ENCODE results near the gene APOBEC3A. TPM values are rescaled to one million over a fixed set of nuclear protein-coding genes. Genes with fewer than 3 reads are reported as not detected.

The APOBEC3A gene
- total RNA-seq, 1 experiment from 2014 or later = not detected

DNA sequence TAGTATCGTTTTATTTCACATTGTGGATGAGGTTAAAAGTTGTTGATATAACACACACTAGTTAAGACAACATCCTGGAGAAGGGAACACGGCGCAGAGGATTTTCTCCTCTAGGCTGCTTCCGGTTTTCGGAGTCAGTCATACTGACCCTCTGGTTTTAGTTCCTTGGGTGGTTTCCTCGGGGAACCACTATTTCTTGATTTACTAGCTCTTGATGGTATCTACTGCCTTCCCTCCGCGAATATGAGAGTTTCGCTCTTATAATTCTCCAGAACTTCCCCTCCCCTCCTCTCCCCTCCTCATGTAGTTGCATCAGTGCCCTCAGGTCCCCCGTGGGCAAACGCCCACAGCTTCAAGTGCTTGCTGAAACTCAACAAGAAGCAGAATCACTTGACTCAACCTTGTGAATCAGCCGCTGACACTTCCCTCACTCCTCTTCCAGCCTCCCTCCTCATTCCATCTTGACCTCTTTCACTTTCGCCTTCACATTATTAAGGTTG is 15.9 kb upstream of the APOBEC3A start:
- no peak for ATAC-seq
- no peak for DNase-seq (ENCODE audit: low spot score)
- Mint-ChIP-seq H3K9me3 (no peaks in the 10 kb centered on the region), H3K36me3 (no peaks in the 10 kb centered on the region), H3K4me1 (peaks cover 15% of the 10 kb centered on the region), H3K4me3 (no peak overlapping the region), H3K27ac (no peak overlapping the region), H3K27me3 (ENCODE audit: low read depth) (peaks cover 10% of the 10 kb centered on the region)
- ChIA-PET CTCF (interaction anchor here (1.5 kb wide), 1 partner anchor 73 kb away, joined by 6 read pairs; no protein-coding TSS in a partner anchor), POLR2A (no interaction called here)
- TF ChIP-seq SMAD4 (CRISPR knock-in tag; IDR thresholded peaks at IDR 0.05) (no peak), JUN (CRISPR knock-in tag; IDR thresholded peaks at IDR 0.05) (no peak), ZNF396 (CRISPR knock-in tag; IDR thresholded peaks at IDR 0.05; ENCODE audit: borderline replicate concordance) (no peak), ZNF423 (CRISPR knock-in tag; IDR thresholded peaks at IDR 0.05) (no peak), ZNF317 (CRISPR knock-in tag; IDR thresholded peaks at IDR 0.05; ENCODE audit: borderline replicate concordance, low read depth) (no peak), TEAD4 (CRISPR knock-in tag; IDR thresholded peaks at IDR 0.05) (no peak), FOXK1 (CRISPR knock-in tag; IDR thresholded peaks at IDR 0.05) (no peak), NR2C2 (CRISPR knock-in tag; IDR thresholded peaks at IDR 0.05) (no peak)
- TF ChIP-seq, protein P1, sequence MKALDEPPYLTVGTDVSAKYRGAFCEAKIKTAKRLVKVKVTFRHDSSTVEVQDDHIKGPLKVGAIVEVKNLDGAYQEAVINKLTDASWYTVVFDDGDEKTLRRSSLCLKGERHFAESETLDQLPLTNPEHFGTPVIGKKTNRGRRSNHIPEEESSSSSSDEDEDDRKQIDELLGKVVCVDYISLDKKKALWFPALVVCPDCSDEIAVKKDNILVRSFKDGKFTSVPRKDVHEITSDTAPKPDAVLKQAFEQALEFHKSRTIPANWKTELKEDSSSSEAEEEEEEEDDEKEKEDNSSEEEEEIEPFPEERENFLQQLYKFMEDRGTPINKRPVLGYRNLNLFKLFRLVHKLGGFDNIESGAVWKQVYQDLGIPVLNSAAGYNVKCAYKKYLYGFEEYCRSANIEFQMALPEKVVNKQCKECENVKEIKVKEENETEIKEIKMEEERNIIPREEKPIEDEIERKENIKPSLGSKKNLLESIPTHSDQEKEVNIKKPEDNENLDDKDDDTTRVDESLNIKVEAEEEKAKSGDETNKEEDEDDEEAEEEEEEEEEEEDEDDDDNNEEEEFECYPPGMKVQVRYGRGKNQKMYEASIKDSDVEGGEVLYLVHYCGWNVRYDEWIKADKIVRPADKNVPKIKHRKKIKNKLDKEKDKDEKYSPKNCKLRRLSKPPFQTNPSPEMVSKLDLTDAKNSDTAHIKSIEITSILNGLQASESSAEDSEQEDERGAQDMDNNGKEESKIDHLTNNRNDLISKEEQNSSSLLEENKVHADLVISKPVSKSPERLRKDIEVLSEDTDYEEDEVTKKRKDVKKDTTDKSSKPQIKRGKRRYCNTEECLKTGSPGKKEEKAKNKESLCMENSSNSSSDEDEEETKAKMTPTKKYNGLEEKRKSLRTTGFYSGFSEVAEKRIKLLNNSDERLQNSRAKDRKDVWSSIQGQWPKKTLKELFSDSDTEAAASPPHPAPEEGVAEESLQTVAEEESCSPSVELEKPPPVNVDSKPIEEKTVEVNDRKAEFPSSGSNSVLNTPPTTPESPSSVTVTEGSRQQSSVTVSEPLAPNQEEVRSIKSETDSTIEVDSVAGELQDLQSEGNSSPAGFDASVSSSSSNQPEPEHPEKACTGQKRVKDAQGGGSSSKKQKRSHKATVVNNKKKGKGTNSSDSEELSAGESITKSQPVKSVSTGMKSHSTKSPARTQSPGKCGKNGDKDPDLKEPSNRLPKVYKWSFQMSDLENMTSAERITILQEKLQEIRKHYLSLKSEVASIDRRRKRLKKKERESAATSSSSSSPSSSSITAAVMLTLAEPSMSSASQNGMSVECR (CRISPR knock-in tag; IDR thresholded peaks at IDR 0.05; ENCODE audit: borderline replicate concordance) = no peak
- TF ChIP-seq, protein P2, sequence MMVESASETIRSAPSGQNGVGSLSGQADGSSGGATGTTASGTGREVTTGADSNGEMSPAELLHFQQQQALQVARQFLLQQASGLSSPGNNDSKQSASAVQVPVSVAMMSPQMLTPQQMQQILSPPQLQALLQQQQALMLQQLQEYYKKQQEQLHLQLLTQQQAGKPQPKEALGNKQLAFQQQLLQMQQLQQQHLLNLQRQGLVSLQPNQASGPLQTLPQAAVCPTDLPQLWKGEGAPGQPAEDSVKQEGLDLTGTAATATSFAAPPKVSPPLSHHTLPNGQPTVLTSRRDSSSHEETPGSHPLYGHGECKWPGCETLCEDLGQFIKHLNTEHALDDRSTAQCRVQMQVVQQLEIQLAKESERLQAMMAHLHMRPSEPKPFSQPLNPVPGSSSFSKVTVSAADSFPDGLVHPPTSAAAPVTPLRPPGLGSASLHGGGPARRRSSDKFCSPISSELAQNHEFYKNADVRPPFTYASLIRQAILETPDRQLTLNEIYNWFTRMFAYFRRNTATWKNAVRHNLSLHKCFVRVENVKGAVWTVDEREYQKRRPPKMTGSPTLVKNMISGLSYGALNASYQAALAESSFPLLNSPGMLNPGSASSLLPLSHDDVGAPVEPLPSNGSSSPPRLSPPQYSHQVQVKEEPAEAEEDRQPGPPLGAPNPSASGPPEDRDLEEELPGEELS (CRISPR knock-in tag; IDR thresholded peaks at IDR 0.05) = no peak
- TF ChIP-seq, protein P3, sequence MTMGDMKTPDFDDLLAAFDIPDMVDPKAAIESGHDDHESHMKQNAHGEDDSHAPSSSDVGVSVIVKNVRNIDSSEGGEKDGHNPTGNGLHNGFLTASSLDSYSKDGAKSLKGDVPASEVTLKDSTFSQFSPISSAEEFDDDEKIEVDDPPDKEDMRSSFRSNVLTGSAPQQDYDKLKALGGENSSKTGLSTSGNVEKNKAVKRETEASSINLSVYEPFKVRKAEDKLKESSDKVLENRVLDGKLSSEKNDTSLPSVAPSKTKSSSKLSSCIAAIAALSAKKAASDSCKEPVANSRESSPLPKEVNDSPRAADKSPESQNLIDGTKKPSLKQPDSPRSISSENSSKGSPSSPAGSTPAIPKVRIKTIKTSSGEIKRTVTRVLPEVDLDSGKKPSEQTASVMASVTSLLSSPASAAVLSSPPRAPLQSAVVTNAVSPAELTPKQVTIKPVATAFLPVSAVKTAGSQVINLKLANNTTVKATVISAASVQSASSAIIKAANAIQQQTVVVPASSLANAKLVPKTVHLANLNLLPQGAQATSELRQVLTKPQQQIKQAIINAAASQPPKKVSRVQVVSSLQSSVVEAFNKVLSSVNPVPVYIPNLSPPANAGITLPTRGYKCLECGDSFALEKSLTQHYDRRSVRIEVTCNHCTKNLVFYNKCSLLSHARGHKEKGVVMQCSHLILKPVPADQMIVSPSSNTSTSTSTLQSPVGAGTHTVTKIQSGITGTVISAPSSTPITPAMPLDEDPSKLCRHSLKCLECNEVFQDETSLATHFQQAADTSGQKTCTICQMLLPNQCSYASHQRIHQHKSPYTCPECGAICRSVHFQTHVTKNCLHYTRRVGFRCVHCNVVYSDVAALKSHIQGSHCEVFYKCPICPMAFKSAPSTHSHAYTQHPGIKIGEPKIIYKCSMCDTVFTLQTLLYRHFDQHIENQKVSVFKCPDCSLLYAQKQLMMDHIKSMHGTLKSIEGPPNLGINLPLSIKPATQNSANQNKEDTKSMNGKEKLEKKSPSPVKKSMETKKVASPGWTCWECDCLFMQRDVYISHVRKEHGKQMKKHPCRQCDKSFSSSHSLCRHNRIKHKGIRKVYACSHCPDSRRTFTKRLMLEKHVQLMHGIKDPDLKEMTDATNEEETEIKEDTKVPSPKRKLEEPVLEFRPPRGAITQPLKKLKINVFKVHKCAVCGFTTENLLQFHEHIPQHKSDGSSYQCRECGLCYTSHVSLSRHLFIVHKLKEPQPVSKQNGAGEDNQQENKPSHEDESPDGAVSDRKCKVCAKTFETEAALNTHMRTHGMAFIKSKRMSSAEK (CRISPR knock-in tag; IDR thresholded peaks at IDR 0.05; ENCODE audit: borderline replicate concordance) = no peak
- TF ChIP-seq, protein P4, sequence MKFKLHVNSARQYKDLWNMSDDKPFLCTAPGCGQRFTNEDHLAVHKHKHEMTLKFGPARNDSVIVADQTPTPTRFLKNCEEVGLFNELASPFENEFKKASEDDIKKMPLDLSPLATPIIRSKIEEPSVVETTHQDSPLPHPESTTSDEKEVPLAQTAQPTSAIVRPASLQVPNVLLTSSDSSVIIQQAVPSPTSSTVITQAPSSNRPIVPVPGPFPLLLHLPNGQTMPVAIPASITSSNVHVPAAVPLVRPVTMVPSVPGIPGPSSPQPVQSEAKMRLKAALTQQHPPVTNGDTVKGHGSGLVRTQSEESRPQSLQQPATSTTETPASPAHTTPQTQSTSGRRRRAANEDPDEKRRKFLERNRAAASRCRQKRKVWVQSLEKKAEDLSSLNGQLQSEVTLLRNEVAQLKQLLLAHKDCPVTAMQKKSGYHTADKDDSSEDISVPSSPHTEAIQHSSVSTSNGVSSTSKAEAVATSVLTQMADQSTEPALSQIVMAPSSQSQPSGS (CRISPR knock-in tag; IDR thresholded peaks at IDR 0.05; ENCODE audit: borderline replicate concordance, low read depth) = no peak
- TF ChIP-seq, protein P5, sequence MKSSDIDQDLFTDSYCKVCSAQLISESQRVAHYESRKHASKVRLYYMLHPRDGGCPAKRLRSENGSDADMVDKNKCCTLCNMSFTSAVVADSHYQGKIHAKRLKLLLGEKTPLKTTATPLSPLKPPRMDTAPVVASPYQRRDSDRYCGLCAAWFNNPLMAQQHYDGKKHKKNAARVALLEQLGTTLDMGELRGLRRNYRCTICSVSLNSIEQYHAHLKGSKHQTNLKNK (CRISPR knock-in tag; IDR thresholded peaks at IDR 0.05) = no peak
